IPS DF 4.7 (cell line): ENCODE results near the gene COQ10A.
A peak's percentile ranks its signal among the peaks of the same experiment; 100 is the strongest.
"Not testable (repeated sequence)": the region's sequence is repeated elsewhere in the genome, so short reads cannot be mapped to it uniquely, and the experiment has no call there.

Source experiments
- DNase-seq: peaks from one replicate; pipeline ENCODE4 v3.0.0-alpha.2; 2013; ENCODE audit warnings: low spot score; ENCODE audit errors: extremely low read depth

COQ10A gene

GRCh38 chr12:56274299-56274698, 7.6 kb downstream of the COQ10A start:
- DNase-seq: no peak

DNA sequence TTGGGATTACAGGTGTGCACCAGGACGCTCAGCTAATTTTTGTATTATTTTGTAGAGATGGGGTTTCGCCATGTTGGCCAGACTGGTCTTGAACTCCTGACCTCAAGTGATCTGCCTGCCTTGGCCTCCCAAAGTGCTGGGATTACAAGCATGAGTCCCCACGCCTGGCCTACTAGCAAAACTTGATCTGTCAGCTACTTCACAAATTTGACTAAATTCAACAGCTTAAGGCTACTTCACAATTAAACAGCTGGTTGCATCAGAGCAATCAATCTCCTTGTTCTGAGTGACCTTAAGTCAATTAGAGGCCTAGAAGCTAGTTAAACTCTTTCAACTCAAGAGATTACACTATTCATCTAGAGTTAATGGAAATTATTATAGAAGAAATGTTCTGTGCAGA, 12.2 kb downstream of the COQ10A start:
- no peak for DNase-seq

DNA sequence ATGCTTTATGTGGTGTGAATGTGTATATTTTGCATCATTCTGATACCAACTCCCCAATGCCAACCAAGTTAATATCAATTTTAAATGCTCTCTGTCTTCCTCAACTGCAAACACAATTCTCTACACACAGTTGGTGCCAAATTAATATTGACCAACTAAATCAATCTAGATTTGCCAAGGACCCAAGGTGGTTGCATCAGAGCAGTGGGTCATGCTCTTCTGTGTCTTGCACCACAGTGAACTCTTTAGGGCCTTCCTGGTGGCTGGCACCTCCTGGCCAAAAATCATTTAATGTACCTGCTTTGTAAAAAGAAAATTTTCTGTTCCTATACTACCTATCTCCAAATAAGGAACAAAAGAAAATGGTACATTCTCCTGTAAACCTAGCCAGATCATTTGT, 14.1 kb downstream of the COQ10A start:
- DNase-seq: no peak

DNA sequence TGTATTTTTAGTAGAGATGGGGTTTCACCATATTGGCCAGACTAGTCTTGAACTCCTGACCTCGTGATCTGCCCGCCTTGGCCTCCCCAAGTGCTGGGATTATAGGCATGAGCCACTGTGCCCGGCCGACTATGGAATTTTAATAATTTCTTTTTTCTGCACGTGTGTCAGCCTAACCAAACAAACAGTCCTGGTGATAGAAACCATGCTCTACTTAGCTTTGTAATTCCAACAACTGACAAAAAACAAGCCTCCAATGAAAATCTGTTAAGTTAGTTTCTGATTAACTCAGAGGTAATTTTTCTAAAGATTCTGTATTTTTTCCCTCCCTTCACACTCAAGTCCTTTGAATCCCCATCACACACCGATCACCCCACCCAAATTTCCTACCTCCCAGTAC, 15.3 kb downstream of the COQ10A start:
- DNase-seq: no peak

DNA sequence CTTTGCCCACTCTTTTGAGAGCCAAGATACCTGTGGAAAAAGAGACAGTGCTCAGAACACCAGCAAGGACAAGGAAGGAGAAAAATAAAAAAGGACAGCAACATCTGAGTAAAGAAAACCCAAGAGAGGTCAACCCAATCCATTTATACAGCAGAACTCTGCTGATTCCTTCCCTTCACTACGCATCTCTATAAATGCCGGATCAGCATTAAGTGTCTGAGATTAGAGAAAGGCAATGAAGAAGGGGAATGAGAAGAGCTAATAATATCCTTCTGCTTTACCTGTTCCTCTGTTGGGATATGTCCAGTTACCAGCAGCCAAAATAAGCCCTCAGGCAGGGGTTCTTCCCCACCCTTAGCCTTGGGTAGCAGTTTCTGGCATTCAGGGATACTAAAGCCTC, 15.8 kb downstream of the COQ10A start:
- no peak for DNase-seq

DNA sequence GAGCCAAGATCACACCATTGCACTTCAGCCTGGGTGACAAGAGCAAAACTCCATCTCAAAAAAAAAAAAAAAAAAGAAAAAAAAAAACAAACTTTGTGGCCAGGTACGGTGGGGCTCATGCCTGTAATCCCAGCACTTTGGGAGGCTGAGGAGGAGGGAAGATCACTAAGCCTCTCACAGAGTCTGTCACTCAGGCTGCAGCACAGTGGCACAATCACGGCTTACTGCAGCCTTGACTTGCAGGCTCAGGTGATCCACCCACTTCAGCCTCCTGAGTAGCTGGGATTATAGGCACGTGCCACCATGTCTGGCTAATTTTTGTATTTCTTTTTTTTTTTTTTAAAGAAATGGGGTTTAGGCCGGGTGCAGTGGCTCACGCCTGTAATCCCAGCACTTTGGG, 17.5 kb downstream of the COQ10A start:
- DNase-seq: not testable (repeated sequence)

DNA sequence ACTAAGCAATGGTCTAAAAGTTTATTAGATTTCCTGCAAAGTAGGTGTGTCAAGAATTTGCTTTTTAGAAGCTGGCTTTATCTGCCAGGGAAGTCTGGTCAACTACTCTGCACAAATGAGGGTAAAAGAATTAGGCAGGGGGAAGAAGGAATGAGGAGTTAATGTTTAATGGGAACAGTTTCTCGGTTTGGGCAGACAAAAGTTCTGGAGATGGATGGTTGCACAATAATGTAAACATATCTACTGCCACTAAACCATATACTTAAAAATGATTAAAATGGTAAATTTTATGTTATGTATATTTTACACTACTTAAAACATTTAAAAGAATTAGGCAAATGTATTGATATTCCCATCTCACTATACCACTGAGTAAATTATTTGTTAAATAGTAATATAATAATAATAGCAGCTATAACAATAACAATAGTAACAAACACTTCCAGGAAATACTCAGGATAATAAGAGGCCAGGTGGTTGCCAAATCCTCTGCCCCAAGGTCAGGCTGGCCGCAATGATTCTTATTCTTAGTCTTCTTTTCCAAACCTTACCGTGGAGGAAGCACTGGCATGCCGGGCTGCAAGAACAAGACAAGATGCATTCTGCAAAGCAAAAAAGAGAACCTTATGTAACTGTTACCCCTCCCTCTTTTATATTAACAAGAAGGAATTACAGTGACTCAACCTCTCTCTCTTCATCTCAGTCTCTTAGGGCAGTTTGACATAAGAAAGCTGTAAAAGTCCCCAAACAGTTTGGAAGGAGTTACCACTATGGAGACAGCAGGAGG, 19.5 kb downstream of the COQ10A start:
- DNase-seq: no peak

DNA sequence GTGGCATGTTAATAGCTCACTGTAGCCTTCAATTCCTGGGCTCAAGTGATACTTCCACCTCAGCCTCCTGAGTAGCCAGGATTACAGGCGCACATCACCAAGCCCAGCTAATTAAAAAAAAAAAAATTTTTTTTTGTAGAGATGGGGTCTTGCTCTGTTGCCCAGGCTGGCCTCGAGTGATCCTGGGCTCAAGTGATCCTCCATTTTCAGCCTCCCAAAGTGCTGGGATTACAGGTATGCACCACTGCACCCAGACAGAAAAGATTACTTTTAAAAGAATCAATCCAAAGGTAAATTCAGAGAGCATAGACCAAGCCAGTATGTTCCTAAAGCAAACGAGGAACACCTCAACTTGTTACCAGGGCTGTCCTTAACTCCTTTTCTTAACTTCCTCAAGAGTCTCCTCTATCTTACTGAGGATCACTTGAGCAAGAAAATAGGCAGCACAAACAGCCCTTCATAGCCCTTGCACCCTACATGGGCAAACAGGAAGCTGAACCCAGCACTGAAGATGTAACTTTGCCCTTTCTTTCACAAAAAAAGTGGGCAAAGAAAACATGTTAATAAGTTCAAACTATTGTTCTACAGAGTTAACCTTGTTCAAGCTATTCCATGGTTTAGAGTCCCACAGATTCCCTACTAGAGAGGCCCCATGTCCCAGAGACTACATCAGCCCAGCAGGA, 22.1 kb downstream of the COQ10A start:
- DNase-seq: no peak

DNA sequence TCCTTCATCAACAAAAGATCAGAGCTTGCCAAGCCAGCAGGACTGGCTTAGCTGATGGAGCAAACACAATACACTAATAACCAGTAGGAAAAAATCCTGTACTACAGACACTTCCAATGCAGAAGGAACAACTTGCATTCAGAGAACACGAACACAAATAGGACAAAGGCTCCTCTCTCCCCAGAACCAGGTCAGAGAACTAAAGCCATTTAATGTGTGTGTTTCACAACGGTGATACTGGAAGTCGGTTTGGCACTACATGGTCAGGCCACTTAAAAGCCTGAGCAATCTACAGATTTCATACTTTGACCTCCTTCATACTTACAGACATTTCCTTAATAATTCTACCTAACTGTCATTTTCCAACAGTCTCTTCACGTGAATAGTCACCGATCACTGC, 27.1 kb downstream of the COQ10A start:
- no peak for DNase-seq

- no peak for DNase-seq
Observed at GRCh38 chr12:56296295-56296694, 29.6 kb downstream of the COQ10A start.

- DNase-seq: no peak
Observed at GRCh38 chr12:56297400-56297799, 30.7 kb downstream of the COQ10A start.

- no peak for DNase-seq
Observed at GRCh38 chr12:56298828-56299227, 32.1 kb downstream of the COQ10A start.

DNA sequence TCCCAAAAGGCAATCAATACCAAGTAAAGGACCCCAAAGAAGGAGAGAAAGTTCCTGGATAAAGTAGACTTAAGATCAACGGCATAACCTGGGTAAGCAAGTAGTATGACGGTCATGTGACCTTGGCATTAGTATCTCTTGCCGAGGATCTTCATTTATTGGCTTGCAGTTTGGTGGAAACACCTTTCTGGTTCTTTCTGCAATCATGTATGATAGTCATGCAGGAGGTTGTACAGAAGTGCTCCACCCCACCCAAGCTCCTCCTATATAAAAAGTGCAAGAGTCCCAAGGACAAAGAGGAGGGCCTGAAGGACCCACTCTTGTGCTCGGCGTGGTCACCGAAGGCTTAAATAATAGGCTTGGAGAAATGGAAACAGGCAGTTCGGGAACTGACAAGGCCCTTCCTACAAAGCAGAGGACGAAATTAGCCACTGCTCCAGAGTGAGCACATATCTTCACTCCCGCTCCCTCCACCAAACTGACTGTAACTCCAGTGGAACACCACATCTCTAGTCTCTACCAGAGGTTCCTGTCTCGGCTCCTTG, 32.6 kb downstream of the COQ10A start:
- no peak for DNase-seq

- peak; percentile 76 for DNase-seq
Observed at GRCh38 chr12:56299853-56300643, 33.3 kb downstream of the COQ10A start, which contains the start of gene CS. Gene CS, minus strand, starts transcription at chr12:56300330. Its CDS starts 129 bp downstream, at chr12:56300201.

DNA sequence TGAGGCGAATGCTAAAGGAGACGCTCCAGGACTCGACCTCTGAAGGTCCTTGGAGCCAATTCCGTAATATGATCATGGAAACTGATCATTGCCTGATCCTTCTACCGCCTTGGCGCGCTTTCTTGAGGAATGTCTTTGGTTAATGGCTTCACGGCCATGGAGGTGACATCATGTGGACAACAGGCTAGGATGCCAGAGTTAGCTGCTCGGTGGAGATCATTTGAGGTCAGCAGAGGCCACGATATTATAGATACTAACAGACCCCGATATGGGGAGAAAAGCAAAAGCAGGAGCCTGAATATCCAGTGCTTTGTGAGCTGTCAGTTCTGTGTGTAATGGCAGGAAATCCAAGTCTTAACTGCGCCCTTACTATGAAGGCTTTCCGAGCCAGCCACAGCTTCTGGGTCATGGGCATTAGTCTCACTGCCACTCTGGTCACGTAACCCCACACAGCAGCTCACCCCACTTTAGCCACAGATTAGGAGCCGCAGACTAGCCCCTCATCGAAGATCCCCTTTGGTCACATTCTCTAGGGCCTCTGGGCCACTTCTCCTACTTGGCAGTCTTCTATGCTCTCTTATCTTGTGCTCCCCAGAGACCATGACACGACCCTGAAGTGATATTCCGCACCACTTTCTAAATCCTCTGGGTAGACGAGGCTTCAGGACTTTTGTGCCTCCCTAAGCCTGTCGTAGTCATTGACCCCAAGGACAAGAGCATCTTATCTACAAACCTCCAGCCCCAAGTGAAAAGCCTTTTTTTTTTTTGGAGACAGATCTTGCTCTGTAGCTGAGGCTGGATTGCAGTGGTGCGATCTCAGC, 34.1 kb downstream of the COQ10A start:
- DNase-seq: no peak

- DNase-seq: no peak
Observed at GRCh38 chr12:56304276-56304675, 37.5 kb downstream of the COQ10A start.

- DNase-seq: no peak
Observed at GRCh38 chr12:56304872-56305590, 38.3 kb downstream of the COQ10A start.

DNA sequence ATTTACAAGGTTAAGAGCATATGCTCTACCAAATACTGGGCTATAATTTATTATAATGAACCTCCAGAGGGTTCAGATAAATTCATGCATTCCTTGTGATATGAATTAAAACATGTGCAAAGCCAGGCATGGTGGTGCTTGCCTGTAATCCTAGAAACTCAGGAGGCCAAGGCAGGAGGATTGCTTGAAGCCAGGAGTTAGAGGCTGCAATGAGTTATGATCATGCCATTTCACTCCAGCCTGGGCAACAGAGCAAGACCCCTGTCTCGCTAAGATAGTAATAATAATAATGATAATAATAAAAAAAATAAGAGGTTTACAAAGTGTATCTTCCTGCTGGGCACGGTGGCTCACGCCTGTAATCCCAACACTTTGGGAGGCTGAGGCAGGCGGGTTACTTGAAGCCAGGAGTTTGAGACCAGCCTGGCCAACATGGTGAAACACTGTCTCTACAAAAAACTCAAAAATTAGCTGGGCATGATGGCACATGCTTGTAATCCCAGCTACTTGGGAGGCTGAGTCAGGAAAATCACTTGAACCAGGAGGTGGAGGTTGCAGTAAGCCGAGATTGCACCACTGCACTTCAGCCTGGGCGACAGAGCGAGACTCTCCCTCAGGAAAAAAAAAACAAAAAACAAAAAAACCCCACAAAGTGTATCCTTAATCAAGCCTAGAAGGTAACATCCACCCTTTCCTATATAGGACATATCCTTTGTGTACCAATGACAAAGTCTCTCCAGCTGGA, 40.7 kb downstream of the COQ10A start:
- no peak for DNase-seq

- no peak for DNase-seq
Observed at GRCh38 chr12:56308714-56309113, 42.0 kb downstream of the COQ10A start.

- DNase-seq: no peak
Observed at GRCh38 chr12:56311003-56311402, 44.3 kb downstream of the COQ10A start.
